Keratinocyte (primary cell): Measurements from ENCODE around the gene GTPBP1.

Experiments used
- EZH2 ChIP-seq: IDR thresholded peaks from one replicate; pipeline ENCODE4 v1.6.1; 2012; ENCODE audit warnings: inconsistent platforms, mild to moderate bottlenecking, low read length, moderate library complexity
- TF ChIP-seq, protein P1 (sequence below), 3 experiments: IDR thresholded peaks in 1 of 3; conservative IDR thresholded peaks in 1 of 3; optimal IDR thresholded peaks in 1 of 3; 2 replicates in 2 of 3; 3 replicates in 1 of 3; pipeline versions ENCODE3 to v1.5.1; 2011; ENCODE audit warnings: low read length in 3 of 3, mild to moderate bottlenecking in 3 of 3, moderate library complexity in 2 of 3, control low read depth in 1 of 3, inconsistent platforms in 1 of 3; ENCODE audit not compliant: insufficient read depth in 2 of 3; ENCODE audit errors: extremely low read depth in 1 of 3

DNA sequence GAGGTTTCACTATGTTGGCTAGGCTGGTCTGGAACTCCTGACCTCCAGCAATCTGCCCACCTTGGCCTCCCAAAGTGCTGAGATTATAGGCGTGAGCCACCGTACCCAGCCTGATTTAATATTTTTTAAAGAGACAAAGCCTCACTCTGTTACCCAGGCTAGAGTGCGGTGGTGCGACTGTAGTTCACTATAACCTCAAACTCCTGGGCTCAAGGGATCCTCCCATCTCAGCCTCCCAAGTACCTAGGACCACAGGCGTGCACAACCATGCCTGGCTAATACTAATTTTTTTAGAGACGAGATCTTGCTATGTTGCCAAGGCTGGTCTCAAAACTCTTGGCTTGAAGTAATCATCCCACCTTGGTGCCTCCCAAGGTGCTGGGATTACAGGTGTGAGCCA, 13.5 kb downstream of the GTPBP1 start:
- TF ChIP-seq, protein P1, sequence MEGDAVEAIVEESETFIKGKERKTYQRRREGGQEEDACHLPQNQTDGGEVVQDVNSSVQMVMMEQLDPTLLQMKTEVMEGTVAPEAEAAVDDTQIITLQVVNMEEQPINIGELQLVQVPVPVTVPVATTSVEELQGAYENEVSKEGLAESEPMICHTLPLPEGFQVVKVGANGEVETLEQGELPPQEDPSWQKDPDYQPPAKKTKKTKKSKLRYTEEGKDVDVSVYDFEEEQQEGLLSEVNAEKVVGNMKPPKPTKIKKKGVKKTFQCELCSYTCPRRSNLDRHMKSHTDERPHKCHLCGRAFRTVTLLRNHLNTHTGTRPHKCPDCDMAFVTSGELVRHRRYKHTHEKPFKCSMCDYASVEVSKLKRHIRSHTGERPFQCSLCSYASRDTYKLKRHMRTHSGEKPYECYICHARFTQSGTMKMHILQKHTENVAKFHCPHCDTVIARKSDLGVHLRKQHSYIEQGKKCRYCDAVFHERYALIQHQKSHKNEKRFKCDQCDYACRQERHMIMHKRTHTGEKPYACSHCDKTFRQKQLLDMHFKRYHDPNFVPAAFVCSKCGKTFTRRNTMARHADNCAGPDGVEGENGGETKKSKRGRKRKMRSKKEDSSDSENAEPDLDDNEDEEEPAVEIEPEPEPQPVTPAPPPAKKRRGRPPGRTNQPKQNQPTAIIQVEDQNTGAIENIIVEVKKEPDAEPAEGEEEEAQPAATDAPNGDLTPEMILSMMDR (optimal IDR thresholded peaks at IDR 0.05 in 1 of 3, IDR thresholded peaks at IDR 0.05 in 1 of 3, conservative IDR thresholded peaks at IDR 0.05 in 1 of 3; ENCODE audit: extremely low read depth in 1 of 3, insufficient read depth in 2 of 3, low read length in 3 of 3) = no peak
- no peak for TF ChIP-seq EZH2
